ENCODE results near the gene ZDHHC1. TPM values are rescaled to one million over a fixed set of nuclear protein-coding genes. Genes with fewer than 3 reads are reported as not detected.

The ZDHHC1 gene
- total RNA-seq, 4 donors from 2014 or later: 8.0 to 14.2 (median 11.4) TPM

DNA sequence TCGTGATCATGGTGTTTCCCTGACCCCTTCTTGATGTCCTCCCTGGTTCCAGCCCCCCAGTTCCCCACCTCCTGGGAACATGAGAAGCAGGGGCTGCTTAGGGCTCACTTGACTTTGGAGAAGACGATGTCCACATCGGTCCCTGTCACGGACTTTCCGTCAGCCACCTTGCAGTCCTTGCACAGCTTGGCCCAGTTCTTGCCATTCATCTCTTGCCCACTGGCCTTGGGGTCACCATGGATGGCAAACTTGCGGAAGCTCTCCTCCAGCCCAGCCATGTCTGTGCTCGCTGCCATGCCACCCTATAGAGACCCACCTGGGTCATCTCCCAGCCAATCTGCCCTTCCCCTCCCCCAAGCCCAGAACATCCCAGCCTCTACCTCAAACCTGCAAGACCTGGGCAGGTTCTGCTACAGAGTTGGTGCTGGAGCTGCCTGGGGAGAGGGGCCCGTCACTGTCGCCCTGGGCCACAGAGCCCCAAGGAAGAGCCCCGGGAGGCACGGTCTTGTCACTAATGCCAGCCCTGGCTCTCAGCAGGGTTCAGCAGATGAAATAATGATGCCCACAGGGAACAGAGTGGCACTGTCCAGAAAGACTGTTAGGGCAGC lies 25.4 kb downstream of the ZDHHC1 start:
- ATAC-seq (ENCODE audit: low FRiP score) (no peak), DNase-seq (ENCODE audit: low spot score) (no peak)
- TF ChIP-seq, protein P1, sequence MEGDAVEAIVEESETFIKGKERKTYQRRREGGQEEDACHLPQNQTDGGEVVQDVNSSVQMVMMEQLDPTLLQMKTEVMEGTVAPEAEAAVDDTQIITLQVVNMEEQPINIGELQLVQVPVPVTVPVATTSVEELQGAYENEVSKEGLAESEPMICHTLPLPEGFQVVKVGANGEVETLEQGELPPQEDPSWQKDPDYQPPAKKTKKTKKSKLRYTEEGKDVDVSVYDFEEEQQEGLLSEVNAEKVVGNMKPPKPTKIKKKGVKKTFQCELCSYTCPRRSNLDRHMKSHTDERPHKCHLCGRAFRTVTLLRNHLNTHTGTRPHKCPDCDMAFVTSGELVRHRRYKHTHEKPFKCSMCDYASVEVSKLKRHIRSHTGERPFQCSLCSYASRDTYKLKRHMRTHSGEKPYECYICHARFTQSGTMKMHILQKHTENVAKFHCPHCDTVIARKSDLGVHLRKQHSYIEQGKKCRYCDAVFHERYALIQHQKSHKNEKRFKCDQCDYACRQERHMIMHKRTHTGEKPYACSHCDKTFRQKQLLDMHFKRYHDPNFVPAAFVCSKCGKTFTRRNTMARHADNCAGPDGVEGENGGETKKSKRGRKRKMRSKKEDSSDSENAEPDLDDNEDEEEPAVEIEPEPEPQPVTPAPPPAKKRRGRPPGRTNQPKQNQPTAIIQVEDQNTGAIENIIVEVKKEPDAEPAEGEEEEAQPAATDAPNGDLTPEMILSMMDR (IDR thresholded peaks at IDR 0.05): no peak

DNA sequence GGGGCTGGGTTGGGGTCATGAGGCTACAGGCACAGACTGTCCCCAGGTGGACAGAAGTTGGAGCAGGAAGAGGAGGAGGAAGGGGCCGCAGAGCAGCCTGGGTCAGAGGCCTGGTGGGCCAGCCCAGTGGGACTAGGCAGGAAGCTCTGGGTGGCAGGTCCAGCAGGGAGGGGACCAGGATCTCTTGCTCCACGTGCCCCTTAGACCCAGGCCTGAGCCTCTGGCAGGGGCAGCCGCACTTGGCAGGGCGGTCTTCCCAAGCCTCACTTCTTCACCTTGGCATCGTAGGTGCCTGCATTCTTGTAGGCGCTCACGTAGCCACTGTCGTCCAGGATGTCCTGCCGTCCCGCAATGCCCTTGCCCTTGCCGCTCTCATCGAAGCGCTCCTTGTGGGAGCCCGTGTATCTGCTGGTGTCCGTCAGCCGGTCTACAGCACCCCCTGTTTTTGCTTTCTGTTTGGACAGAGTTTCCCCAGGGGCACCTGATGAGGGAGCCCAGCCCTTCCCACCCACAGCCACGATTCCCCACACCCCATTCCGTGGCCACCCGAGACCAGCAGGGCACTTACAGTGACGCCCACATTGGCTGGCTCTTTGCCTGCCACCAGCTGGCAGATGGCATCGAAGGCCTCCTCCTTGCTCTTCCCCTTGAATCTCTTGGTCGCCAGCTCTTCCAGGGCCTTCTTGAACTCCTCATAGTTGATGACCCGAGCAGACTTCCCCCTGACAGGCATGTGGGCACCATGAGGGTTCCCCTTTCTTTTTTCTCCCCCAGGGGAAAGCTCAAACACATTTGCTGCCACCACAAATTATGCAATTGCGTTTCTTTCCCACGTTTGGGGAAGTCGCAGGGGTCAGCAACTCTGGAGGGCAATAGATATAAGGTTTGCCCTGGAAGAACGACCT lies 26.1 kb downstream of the ZDHHC1 start:
- DNase-seq (ENCODE audit: low spot score): no peak
- TF ChIP-seq, protein P1 (IDR thresholded peaks at IDR 0.05): no peak
- no peak for ATAC-seq (ENCODE audit: low FRiP score)

DNA sequence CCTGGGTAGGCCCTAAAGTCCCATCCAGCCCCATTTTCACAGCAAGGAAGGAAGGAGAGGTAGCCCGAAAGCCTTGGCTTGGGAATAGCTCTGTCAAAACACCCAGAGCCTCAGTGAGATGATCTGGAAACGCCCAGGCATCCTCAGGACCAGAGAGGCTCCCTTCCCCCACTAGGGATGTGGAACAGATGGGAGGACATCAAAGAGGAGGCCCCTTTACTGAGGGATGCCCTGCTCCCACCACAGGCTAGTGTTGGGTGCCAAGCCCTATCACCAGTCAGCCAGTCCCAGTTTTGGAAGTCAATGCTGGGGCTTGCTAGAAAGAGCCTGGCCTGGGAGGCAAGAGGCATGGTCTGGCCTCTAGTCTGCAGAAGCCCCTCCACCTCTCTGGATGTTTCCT lies 27.7 kb downstream of the ZDHHC1 start:
- ATAC-seq (ENCODE audit: low FRiP score): no peak
- no peak for DNase-seq (ENCODE audit: low spot score)
- TF ChIP-seq, protein P1 (IDR thresholded peaks at IDR 0.05): no peak

DNA sequence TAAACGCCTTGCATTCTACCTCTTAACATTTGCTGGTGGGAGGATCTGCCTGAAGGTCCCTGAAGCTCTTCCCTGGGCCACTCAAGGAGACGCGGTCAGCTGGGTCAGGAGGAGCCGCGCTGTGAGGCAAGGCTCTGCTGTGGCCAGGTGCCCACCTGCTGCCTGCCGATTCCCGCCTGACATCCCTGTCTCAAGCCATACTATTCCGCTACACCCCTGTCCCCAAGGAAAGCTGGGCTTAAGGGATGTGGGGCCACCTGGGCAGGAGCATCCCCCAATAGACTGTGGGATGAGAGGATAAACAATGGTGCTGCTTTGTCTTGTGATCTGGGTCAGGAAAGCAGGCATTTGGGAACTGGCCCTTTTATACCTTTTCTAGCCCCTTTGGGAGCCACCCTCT lies 28.1 kb downstream of the ZDHHC1 start:
- TF ChIP-seq, protein P1 (IDR thresholded peaks at IDR 0.05): no peak
- ATAC-seq (ENCODE audit: low FRiP score) (no peak), DNase-seq (ENCODE audit: low spot score) (no peak)

DNA sequence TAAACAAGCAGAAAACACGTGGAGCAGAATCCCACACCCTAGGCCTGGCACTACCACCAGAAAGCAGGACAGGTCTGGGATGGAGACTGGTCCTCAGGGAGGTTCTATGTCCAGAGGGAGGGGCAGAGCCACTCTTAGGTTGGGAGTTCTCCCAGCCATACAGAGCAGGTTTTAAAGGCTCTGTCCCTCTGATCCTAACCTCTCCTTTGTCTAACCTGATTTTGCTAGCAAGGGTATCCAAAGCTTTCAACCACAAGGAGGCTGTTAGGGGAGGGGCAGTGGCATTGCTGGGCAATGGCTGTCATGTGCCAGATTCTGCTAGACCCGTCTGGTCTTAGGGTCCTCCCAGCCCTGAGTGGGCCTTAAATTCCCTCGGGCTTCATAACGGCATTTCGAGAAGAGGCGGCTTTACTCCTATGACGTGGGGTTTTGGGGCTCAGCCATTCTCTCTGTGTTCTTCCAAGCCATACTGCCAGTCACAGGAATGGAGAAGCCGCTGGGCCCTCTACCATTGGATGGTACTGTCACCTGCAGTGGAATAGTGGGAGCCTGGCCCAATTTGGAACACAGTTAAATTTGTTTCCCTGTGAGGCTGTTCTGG lies 28.7 kb downstream of the ZDHHC1 start:
- ATAC-seq (ENCODE audit: low FRiP score): no peak
- TF ChIP-seq, protein P1 (IDR thresholded peaks at IDR 0.05): no peak
- DNase-seq (ENCODE audit: low spot score): no peak

DNA sequence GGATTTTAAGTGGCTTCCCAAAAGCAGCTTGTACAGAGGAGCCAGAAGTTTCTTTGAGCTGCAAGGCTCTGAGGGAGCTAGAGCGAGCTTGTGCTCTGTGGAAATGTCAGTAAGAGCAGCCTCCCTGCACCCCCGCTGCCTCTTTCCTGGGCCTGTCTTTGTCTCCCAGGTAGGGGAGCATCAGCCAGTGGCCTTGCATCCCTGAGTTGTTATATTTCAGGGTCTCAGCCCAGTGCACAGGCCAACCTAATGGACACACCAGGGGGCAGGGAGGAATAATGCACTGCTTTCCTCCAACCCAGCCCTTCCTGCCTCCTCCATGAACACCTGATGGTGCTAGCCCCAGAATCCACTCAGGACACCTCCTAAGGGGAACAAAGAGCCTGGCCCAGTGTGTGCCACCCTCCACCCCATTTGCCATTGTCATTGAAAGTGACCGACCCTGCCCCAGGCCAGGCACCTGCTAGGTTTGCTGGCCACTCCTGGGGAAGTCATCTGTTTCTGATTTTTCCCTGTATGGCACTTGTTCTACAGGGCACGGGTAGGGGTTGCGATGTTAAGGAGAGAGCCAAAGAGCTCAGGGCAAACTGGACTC lies 29.3 kb downstream of the ZDHHC1 start:
- DNase-seq (ENCODE audit: low spot score) (no peak), ATAC-seq (ENCODE audit: low FRiP score) (no peak)
- TF ChIP-seq, protein P1 (IDR thresholded peaks at IDR 0.05): no peak

Measured in omental fat pad (tissue), 4 donors.